RWPE2 (cell line): ENCODE data around the gene HSPB2.

ENCODE experiments used
- ATAC-seq: fragments of 200-7000 bp; cut with Tn5 transposase; 3 replicates; pipeline ENCODE4 v1.9.1; 2021; ENCODE audit warnings: low read depth
- DNase-seq: peaks from one replicate; pipeline ENCODE4 v3.0.0-alpha.2; 2020; ENCODE audit warnings: low spot score
- H3K27ac ChIP-seq: fragments of 450-650 bp; 2 replicates; pipeline ENCODE4 v1.5.1; 2017; ENCODE audit warnings: mild to moderate bottlenecking; ENCODE audit not compliant: poor library complexity, severe bottlenecking
- H3K27me3 ChIP-seq: fragments of 250-450 bp; sonication (Bioruptor Pico); 2 replicates; pipeline ENCODE4 v1.5.1; 2021; ENCODE audit warnings: mild to moderate bottlenecking, moderate library complexity; ENCODE audit not compliant: insufficient read depth, poor library complexity, severe bottlenecking
- H3K36me3 ChIP-seq: fragments of 250-450 bp; sonication (Bioruptor Pico); 2 replicates; pipeline ENCODE4 v1.5.1; 2020; ENCODE audit warnings: low read depth, mild to moderate bottlenecking, moderate library complexity
- H3K4me1 ChIP-seq: fragments of 250-450 bp; sonication (Bioruptor Pico); 2 replicates; pipeline ENCODE4 v1.5.1; 2021; ENCODE audit warnings: mild to moderate bottlenecking, moderate library complexity; ENCODE audit not compliant: insufficient read depth, poor library complexity, severe bottlenecking
- H3K4me3 ChIP-seq: fragments of 250-450 bp; sonication (Bioruptor Pico); 2 replicates; pipeline ENCODE4 v1.5.1; 2021; ENCODE audit warnings: mild to moderate bottlenecking, moderate library complexity; ENCODE audit not compliant: severe bottlenecking
- H3K9me3 ChIP-seq: fragments of 250-450 bp; sonication (Bioruptor Pico); 2 replicates; pipeline ENCODE4 v1.5.1; 2021; ENCODE audit warnings: mild to moderate bottlenecking, moderate library complexity; ENCODE audit not compliant: severe bottlenecking
- TF ChIP-seq, protein P1 (sequence below): fragments of 450-650 bp; IDR thresholded peaks from one replicate; pipeline ENCODE4 v1.5.1; 2017; ENCODE audit warnings: mild to moderate bottlenecking, moderate library complexity; ENCODE audit not compliant: poor library complexity, severe bottlenecking

The HSPB2 gene

DNA sequence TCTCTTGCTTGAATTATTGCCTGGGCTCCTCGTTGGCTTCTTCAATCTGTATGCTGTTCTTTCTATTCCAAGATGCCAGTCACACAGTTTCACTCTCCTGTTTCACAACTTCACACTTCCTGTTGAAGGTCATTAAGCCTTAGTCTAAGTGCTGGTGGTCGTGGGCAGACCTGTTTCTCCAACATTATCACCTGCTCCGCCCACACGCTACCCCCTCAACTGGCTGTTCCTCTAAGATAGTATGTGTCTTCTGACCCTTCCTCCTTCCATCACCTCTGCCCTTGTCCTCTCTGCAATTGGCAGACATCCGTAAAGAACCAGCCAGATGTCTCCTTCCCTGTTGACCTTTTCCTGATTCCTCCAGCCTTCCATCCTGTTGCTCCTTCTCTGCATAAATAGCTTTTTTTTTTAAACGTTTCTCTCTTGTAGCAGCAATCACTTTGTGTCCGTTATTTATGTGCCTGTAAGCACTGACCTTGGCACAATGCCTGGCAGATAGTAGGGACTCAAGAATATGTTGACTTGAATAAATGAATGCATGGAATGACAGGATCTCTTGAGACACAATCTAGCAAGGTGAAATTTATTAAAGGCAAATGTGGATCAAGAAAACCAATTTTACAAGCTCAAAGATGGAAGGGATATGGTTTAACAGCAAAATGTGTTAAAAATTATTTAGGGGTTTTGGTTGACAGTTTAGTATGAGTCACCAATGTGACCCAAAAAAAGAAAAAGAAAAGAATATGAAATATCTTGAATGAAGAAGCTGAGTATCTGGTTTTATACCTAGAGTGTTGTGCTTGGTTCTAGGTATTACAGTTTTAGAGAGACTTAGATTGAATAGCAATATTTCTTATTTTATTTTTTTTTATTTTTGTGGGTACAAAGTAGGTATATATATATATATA is 37.2 kb downstream of the HSPB2 start:
- ATAC-seq, result no peak
- no peak for DNase-seq
- Histone ChIP-seq H3K27ac (no peak overlapping the region), H3K4me3 (no peak overlapping the region), H3K4me1 (peaks cover 8% of the 10 kb centered on the region), H3K9me3 (peaks cover 5% of the 10 kb centered on the region), H3K36me3 (no peaks in the 10 kb centered on the region), H3K27me3 (no peaks in the 10 kb centered on the region)
- TF ChIP-seq, protein P1, sequence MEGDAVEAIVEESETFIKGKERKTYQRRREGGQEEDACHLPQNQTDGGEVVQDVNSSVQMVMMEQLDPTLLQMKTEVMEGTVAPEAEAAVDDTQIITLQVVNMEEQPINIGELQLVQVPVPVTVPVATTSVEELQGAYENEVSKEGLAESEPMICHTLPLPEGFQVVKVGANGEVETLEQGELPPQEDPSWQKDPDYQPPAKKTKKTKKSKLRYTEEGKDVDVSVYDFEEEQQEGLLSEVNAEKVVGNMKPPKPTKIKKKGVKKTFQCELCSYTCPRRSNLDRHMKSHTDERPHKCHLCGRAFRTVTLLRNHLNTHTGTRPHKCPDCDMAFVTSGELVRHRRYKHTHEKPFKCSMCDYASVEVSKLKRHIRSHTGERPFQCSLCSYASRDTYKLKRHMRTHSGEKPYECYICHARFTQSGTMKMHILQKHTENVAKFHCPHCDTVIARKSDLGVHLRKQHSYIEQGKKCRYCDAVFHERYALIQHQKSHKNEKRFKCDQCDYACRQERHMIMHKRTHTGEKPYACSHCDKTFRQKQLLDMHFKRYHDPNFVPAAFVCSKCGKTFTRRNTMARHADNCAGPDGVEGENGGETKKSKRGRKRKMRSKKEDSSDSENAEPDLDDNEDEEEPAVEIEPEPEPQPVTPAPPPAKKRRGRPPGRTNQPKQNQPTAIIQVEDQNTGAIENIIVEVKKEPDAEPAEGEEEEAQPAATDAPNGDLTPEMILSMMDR, result no peak

DNA sequence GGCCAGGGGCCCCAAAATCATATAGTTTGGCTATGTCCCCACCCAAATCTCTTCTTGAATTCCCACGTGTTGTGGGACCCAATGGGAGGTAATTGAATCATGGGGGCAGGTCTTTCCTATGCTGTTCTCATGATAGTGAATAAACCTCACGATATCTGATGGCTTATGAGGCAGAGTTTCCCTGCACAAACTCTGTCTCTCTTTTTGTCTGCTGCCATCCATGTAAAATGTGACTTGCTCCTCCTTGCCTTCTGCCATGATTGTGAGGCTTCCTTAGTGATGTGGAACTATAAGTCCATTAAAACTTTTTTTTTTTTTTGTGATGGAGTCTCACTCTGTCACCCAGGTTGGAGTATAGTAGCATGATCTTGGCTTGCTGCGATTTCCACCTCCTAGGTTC is 39.0 kb downstream of the HSPB2 start:
- Histone ChIP-seq H3K4me1 (no peaks in the 10 kb centered on the region), H3K27me3 (no peaks in the 10 kb centered on the region), H3K9me3 (peaks cover 5% of the 10 kb centered on the region), H3K36me3 (no peaks in the 10 kb centered on the region), H3K27ac (no peak overlapping the region), H3K4me3 (no peak overlapping the region)
- ATAC-seq (no peak), DNase-seq (no peak)
- TF ChIP-seq, protein P1, result no peak

DNA sequence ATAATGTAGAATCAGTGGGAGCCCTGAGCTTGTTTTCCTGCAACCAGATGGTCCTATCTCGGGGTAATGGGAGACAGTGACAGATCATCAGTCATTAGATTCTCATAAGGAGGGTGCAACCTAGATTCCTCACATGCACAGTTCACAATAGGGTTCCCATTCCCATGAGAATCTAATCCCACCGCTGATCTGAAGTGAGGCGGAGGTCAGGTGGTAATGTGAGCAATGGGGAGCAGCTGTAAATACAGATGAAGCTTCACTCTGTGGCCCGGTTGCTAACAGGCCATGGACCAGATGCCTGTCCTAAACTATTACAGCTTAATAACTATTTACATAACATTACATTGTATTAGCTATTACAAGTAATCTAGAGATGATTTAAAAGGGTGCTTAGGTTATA is 41.6 kb downstream of the HSPB2 start:
- peaks cover 5% of the 10 kb centered on the region for H3K9me3 ChIP-seq
- DNase-seq (no peak), ATAC-seq (no peak)
- no peak overlapping the region for H3K4me3 ChIP-seq
- TF ChIP-seq, protein P1, result no peak
- H3K36me3 ChIP-seq, result no peaks in the 10 kb centered on the region
- no peaks in the 10 kb centered on the region for H3K27me3 ChIP-seq
- no peak overlapping the region for H3K27ac ChIP-seq
- no peaks in the 10 kb centered on the region for H3K4me1 ChIP-seq

DNA sequence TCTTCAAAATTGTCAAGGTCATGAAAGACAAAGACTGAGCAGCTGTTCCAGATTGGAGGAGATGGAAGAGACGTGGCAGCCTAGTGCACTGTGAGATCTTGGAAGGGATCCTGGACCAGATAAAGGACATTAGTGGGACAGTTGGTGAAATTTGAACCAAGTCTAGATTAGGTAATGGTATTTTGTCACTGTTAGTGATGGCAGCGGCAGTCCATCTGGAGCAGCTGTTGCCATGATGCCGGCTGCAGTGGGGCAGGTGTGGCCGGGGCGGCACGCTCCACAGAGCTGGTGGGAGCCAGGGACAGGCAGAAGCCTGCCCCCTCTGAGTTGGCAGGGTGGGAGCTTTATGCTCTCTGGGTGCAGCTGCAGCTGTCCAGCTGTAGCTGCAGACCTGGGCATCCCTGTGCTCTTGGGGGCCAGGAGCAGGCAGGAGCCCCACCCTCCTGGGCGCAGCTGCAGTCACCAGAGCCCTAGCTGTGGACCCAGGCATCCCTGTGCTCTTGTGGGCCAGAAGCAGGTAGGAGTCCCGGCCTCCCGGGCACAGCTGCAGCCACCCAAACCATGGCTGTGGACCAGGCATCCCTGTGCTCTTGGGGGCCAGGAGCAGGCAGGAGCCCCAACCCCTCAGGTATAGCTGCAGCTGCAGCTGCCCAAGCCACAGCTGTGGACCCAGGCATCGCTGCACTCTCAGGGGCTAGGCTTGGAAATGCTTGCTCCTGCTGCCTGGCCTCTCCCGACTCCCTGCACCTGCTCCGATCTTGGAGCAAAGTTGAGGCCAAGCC is 45.3 kb downstream of the HSPB2 start:
- Histone ChIP-seq H3K27ac (no peak overlapping the region), H3K27me3 (no peaks in the 10 kb centered on the region), H3K4me1 (peaks cover 11% of the 10 kb centered on the region), H3K9me3 (no peaks in the 10 kb centered on the region), H3K4me3 (no peak overlapping the region), H3K36me3 (no peaks in the 10 kb centered on the region)
- TF ChIP-seq, protein P1, result no peak
- ATAC-seq (no peak), DNase-seq (no peak)
